ENCODE measurements around the gene SNX13.

The SNX13 gene

GRCh38 chr7:17855202-17855601 is 85.1 kb downstream of the SNX13 start:
- H3K9ac ChIP-seq = no peak overlapping the region
- H3K4me1 ChIP-seq = peaks cover 0 to 12% (median 0%) of the 10 kb centered on the region in 10 experiments; a peak in 6 of 20 replicates
- peaks cover 16 to 23% (median 19%) of the 10 kb centered on the region in 11 experiments for H3K9me3 ChIP-seq (replicated peaks in 1 of 11)
- no peak overlapping the region for H3K4me2 ChIP-seq
- no peak overlapping the region for H3K27ac ChIP-seq
- H3K27me3 ChIP-seq = no peaks in the 10 kb centered on the region
- H4K20me1 ChIP-seq = no peaks in the 10 kb centered on the region; a peak in 1 of 22 replicates
- no peak overlapping the region for H3K4me3 ChIP-seq
- peaks cover 26 to 94% (median 46%) of the 10 kb centered on the region in 11 experiments for H3K36me3 ChIP-seq
- no peak for TF ChIP-seq Cebpa-rat (IDR thresholded peaks at IDR 0.05)

GRCh38 chr7:17854261-17855047 is 85.8 kb downstream of the SNX13 start:
- Histone ChIP-seq H4K20me1 (no peaks in the 10 kb centered on the region; a peak in 1 of 22 replicates), H3K9me3 (replicated peaks in 1 of 11) (peaks cover 16 to 23% (median 19%) of the 10 kb centered on the region in 11 experiments), H3K4me3 (no peak overlapping the region), H3K27ac (no peak overlapping the region), H3K27me3 (no peaks in the 10 kb centered on the region), H3K4me1 (peaks cover 0 to 12% (median 0%) of the 10 kb centered on the region in 10 experiments; a peak in 6 of 20 replicates), H3K4me2 (no peak overlapping the region), H3K9ac (no peak overlapping the region), H3K36me3 (peaks cover 29 to 94% (median 46%) of the 10 kb centered on the region in 11 experiments)
- no peak for TF ChIP-seq Cebpa-rat (IDR thresholded peaks at IDR 0.05)

- Histone ChIP-seq H4K20me1 (peaks cover 0 to 3% (median 0%) of the 10 kb centered on the region in 11 experiments; a peak in 3 of 22 replicates), H3K4me2 (no peak overlapping the region; a peak in 1 of 22 replicates), H3K27me3 (no peaks in the 10 kb centered on the region), H3K27ac (no peak overlapping the region), H3K36me3 (peaks cover 39 to 96% (median 60%) of the 10 kb centered on the region in 11 experiments), H3K4me1 (peaks cover 0 to 12% (median 0%) of the 10 kb centered on the region in 10 experiments; a peak in 6 of 20 replicates), H3K4me3 (no peak overlapping the region), H3K9me3 (replicated peaks in 1 of 11) (peaks cover 12 to 17% (median 15%) of the 10 kb centered on the region in 11 experiments), H3K9ac (no peak overlapping the region)
- TF ChIP-seq Cebpa-rat (IDR thresholded peaks at IDR 0.05) = no peak
Observed at GRCh38 chr7:17852361-17852760, 87.9 kb downstream of the SNX13 start.

GRCh38 chr7:17849504-17849903 is 90.8 kb downstream of the SNX13 start:
- H3K9ac ChIP-seq = no peak overlapping the region
- H3K4me3 ChIP-seq = no peak overlapping the region
- no peaks in the 10 kb centered on the region for H3K27me3 ChIP-seq
- no peak overlapping the region for H3K27ac ChIP-seq
- H3K9me3 ChIP-seq (replicated peaks in 1 of 11) = no peaks in the 10 kb centered on the region
- H3K36me3 ChIP-seq = peaks cover 24 to 95% (median 46%) of the 10 kb centered on the region in 11 experiments; a peak in 21 of 22 replicates
- no peak for TF ChIP-seq Cebpa-rat (IDR thresholded peaks at IDR 0.05)
- peaks cover 0 to 9% (median 0%) of the 10 kb centered on the region in 11 experiments; a peak in 3 of 22 replicates for H4K20me1 ChIP-seq
- H3K4me2 ChIP-seq = no peak overlapping the region
- H3K4me1 ChIP-seq = peaks cover 0 to 12% (median 0%) of the 10 kb centered on the region in 10 experiments; a peak in 6 of 20 replicates

- H4K20me1 ChIP-seq = peaks cover 0 to 9% (median 0%) of the 10 kb centered on the region in 11 experiments; a peak in 4 of 22 replicates
- TF ChIP-seq Cebpa-rat (IDR thresholded peaks at IDR 0.05) = no peak
- H3K4me2 ChIP-seq = no peak overlapping the region
- H3K27ac ChIP-seq = no peak overlapping the region
- H3K9me3 ChIP-seq (replicated peaks in 1 of 11) = no peaks in the 10 kb centered on the region
- H3K27me3 ChIP-seq = no peaks in the 10 kb centered on the region
- no peak overlapping the region for H3K4me3 ChIP-seq
- H3K4me1 ChIP-seq = peaks cover 0 to 11% (median 0%) of the 10 kb centered on the region in 10 experiments; a peak in 6 of 20 replicates
- H3K36me3 ChIP-seq = peaks cover 18 to 95% (median 50%) of the 10 kb centered on the region in 11 experiments; a peak in 21 of 22 replicates
- no peak overlapping the region for H3K9ac ChIP-seq
Observed at GRCh38 chr7:17848516-17848915, 91.8 kb downstream of the SNX13 start.

GRCh38 chr7:17846935-17847334 is 93.4 kb downstream of the SNX13 start:
- Histone ChIP-seq H3K4me2 (no peak overlapping the region), H3K27ac (no peak overlapping the region), H3K4me3 (no peak overlapping the region), H4K20me1 (peaks cover 0 to 12% (median 0%) of the 10 kb centered on the region in 11 experiments; a peak in 4 of 22 replicates), H3K36me3 (peaks cover 18 to 96% (median 45%) of the 10 kb centered on the region in 11 experiments; a peak in 21 of 22 replicates), H3K9ac (no peak overlapping the region), H3K9me3 (replicated peaks in 1 of 11) (no peaks in the 10 kb centered on the region), H3K4me1 (no peaks in the 10 kb centered on the region), H3K27me3 (no peaks in the 10 kb centered on the region)
- TF ChIP-seq Cebpa-rat (IDR thresholded peaks at IDR 0.05) = no peak

GRCh38 chr7:17845197-17845547 is 95.1 kb downstream of the SNX13 start:
- Histone ChIP-seq H3K4me1 (no peaks in the 10 kb centered on the region), H3K27me3 (no peaks in the 10 kb centered on the region), H4K20me1 (peaks cover 0 to 20% (median 0%) of the 10 kb centered on the region in 11 experiments; a peak in 5 of 22 replicates), H3K27ac (no peak overlapping the region), H3K36me3 (peaks cover 27 to 97% (median 49%) of the 10 kb centered on the region in 11 experiments), H3K4me2 (no peak overlapping the region), H3K9ac (no peak overlapping the region), H3K4me3 (no peak overlapping the region), H3K9me3 (replicated peaks in 1 of 11) (no peaks in the 10 kb centered on the region)
- no peak for TF ChIP-seq Cebpa-rat (IDR thresholded peaks at IDR 0.05)

- no peak overlapping the region for H3K9ac ChIP-seq
Observed at GRCh38 chr7:17844514-17845196, 95.6 kb downstream of the SNX13 start.

GRCh38 chr7:17844022-17844421 is 96.3 kb downstream of the SNX13 start:
- H3K9ac ChIP-seq = no peak overlapping the region
- no peaks in the 10 kb centered on the region for H3K4me1 ChIP-seq
- H3K4me3 ChIP-seq = no peak overlapping the region
- no peaks in the 10 kb centered on the region for H3K9me3 ChIP-seq (replicated peaks in 1 of 11)
- peaks cover 0 to 20% (median 0%) of the 10 kb centered on the region in 11 experiments; a peak in 5 of 22 replicates for H4K20me1 ChIP-seq
- TF ChIP-seq Cebpa-rat (IDR thresholded peaks at IDR 0.05) = no peak
- peaks cover 33 to 95% (median 50%) of the 10 kb centered on the region in 11 experiments for H3K36me3 ChIP-seq
- no peaks in the 10 kb centered on the region for H3K27me3 ChIP-seq
- no peak overlapping the region for H3K4me2 ChIP-seq
- no peak overlapping the region for H3K27ac ChIP-seq

More at GRCh38 chr7:17844514-17845196, 95.6 kb downstream of the SNX13 start:
- H3K4me1 ChIP-seq = no peaks in the 10 kb centered on the region
- H3K9me3 ChIP-seq (replicated peaks in 1 of 11) = no peaks in the 10 kb centered on the region
- no peak overlapping the region for H3K4me3 ChIP-seq
- H3K27ac ChIP-seq = no peak overlapping the region
- H4K20me1 ChIP-seq = peaks cover 0 to 20% (median 0%) of the 10 kb centered on the region in 11 experiments; a peak in 5 of 22 replicates
- H3K27me3 ChIP-seq = no peaks in the 10 kb centered on the region
- TF ChIP-seq Cebpa-rat (IDR thresholded peaks at IDR 0.05) = no peak
- peaks cover 30 to 96% (median 50%) of the 10 kb centered on the region in 11 experiments for H3K36me3 ChIP-seq
- no peak overlapping the region for H3K4me2 ChIP-seq
